Raji (cell line): ENCODE results near the gene ANKRD11.

Source experiments
- POLR2A ChIP-seq: IDR thresholded peaks from 2 replicates; pipeline ENCODE4 v1.6.1; 2011; ENCODE audit warnings: low read depth, low read length, control low read depth; ENCODE audit not compliant: insufficient read depth

The ANKRD11 gene

DNA sequence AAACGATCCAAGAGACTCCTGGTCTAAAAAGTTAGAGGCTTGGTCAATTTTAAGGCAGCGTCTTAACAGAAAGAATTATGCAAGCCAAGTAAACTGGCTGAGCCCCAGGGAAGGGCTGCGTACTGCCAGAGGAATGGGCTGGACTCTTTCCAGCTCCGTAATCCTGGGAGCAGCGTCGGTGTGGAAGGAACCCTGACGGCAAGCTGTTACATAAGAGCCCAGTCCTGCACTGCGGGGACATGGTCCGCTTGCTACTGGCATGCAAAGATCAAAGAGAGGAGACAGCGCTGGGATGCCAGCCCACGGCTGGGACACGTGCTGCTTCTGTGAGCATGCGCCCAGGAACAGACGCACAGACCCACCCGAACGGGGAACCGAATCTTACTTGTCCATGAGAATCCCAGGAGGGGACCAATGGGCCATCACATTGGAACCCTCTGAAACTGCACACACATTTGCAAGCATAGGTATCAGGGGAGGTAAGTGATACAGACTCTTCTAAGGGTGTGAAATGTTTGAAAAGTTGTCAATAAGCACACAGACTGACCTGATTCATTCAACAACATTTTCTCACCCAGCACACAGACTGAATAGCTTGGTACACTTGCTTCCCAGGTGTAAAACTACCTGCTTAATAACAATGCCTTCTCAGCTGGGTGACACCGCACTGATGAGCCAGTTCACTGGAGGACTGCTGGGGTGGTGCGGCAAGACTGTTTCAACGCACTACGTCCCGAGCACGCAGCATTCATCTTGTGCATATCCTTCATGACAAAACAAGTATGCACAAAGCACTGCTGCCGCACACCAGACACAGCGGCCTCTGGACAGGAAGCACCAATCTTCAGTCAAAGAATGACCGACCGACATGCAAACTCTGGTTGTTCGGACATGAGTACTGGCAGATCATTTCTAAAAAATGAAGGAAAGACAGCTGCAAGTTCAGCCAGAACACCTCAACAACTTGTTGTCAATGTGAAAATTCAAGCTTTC is 94.9 kb downstream of the ANKRD11 start:
- TF ChIP-seq POLR2A: no peak

DNA sequence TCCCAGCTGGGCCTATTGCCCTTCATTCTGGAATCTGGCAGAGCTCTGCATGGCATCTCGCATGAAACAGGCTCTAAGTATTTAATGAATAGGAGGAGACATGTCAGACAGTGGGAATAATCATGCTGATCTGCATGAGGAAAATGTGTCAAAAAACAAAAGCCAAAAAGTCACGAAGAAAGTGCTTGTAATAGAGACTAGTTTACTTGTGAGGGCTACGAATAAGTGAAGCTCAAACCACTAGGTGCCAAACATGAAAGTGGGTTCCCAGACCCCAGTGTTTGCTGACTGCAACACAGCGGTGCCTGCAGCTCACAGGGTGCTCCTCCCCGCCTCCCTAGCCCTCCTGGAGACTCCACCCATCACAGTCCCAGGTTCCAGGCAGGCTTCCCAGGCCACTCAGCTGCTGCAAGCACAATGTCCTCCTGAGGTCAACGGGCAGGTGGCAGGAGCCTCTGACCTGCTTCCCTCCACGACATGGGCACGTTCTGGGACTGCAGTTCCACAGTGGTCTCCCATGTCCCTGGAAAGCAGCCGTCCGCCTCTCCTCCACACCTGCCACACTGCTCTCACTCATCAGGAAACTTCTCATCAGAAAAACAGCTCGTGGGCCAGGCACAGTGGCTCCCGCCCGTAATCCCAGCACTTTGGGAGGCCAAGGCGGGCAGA is 96.5 kb downstream of the ANKRD11 start:
- no peak for TF ChIP-seq POLR2A

DNA sequence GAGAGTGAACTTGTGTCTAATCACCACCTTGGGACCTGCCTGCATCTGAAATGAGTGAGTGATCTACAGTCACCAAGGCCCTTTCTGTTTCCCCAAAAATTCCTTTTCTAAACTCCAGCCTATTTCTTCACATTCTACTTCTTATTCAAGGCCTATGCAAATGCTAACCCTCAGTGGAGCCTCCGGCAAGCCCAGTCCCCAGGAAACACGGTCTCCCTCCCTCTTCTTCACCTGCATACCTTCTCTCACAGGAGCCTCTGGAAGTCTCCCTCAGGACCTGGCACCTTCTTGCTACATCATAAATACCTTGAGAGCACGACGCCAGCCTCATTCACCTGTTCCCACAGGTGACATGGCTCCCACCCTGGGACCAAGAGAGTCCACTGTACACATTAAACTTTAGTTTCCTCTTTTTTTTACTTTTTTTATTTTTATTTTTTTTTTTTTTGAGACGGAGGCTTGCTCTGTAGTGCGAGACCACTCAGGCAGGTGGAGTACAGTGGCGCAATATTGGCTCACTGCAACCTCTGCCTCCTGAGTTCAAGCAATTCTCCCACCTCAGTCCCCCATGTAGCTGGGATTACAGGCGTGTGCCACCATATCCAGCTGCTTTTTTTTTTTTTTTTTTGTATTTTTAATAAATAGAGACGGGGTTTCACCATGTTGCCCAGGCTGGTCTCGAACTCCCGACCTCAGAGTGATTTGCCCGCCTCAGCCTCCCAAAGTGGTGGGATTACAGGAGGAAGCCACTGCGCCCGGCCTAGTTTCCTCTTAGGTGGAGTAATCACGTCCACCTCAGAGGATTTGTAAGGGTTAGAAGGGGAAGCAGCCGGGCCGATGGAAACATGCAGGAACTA is 97.3 kb downstream of the ANKRD11 start:
- no peak for TF ChIP-seq POLR2A

DNA sequence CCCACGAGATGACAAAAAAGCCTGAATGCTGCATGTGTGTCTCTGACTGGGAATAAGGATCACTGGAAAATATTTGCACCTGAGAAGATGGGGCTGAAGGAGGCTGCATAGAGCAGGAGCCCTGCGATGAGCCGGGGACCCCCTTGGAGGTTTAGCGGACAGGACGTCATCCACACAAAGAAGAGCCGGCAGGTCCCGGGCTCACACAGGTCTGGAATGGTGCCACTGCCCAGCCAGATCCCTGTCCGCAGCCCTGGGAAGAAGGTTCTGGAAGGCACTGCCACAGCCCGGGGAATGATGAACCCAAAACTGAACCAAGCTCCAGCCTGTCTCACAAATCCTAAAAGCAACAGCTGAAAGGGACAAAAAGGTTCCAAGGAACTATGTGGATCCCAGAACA is 101.8 kb downstream of the ANKRD11 start:
- TF ChIP-seq POLR2A: no peak

DNA sequence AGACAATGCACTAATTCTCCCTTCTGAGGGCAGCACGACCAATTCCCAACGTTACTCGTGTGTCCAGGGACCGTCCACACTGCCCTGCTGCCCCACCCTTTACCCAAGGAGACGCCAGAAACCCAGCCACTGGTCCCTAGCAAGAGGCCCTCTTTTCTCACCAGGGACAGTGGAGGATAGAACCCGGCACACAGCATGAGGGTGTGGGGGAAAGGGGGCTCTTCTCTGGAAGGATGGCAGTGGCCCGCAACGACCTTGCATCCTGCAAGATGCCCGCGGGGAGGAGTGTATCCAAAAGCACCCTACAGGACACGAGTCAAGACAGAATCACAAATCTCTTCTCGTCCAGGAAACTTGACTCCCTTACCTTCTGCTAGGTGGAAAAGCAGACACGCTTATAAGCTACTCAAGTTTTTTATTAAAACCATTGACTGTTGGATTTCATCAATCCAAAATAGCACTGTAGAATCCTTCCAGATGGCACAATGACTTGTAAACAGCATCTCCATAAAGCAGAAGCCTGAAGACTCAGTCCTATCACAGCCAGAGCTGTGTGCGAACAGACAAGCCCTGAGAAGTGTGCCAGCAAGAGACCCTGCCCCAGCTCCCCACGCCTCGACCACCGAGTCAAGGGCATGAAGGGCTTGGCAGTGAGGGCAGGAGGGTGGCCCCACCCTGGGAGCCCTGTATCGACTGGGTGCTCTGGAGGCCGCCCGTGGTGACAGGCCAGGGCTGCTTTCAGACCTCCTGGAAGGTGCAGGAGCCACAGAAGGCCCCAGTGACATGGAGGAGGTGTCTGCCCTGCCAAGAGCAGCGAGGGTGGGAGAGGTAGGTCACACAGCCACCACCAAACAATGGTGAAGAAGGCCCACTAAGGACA is 103.8 kb downstream of the ANKRD11 start:
- no peak for TF ChIP-seq POLR2A

DNA sequence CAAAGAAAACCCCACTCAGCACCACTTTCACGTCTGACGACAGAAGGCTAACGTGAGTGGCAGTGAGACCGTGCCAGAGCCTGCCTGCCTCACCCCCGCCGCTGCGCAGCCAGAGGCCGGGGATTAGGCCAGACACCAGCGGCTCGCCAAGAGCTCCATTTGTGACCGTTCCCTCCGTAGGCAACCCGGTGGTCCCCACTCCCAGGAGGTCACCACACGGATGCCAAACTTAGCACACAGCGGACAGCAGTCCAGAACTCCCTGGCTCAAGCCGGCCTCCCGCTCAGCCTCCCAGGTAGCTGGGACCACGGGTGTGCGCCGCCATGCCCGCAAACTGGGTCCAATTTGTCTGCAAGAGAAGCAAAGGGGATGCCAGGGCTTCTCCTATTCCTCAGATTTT is 104.6 kb downstream of the ANKRD11 start:
- TF ChIP-seq POLR2A: no peak

DNA sequence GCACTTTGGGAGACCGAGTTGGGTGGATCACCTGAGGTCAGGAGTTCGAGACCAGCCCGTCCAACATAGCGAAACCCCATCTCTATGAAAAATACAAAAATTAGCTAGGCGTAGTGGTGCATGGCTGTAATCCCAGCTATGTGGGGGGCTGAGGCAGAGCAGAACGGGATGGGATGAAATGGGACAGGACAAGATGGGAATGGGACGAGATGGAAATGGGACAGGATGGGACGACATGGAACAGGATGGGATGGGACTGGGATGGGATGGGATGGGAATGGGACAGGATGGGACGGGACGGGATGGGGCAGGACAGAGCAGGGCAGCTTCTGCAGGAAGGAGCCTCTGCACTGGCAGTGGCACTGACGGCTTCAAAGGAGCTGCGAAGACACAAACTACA is 106.1 kb downstream of the ANKRD11 start:
- no peak for TF ChIP-seq POLR2A

DNA sequence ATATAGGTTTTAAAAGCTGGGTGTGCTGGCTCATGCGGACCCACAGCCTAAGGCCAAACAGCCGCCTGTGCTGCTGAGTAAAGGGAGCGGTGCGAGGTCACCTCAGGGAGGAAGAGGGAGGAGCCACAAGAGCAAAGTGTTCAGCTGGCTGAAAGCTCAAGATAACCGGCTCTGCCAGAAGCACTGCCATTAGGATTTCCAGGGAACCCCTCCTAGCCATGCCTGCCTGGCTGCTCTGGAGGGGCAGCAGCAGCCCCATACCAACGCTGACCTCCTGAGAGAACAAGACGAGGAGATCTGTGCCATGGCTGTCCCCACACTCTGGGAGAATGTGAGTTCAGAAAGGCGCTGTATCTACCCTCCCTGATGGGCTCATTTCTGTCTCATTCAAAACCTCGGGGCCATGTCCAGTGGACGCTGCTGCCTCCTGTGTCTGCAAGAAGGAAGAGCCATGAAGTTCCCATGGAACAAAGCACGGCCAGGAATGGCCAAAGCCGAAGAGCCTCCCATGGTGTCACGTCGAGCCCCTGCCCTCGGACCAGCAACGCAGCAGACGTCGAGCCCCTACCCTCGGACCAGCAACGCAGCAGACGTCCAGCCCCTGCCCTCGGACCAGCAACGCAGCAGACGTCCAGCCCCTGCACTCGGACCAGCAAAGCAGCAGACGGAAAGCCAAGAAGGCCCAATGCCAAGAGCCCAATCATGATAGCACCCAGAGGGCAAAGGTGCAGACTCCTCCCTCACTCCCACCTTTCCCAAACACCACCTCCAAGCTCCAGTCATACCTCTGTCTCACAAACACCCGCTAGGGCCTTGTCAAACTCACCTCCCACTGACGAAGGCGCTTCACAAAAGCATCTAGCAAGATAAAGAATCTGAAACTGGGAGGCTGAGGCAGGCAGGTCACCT is 107.0 kb downstream of the ANKRD11 start:
- no peak for TF ChIP-seq POLR2A

DNA sequence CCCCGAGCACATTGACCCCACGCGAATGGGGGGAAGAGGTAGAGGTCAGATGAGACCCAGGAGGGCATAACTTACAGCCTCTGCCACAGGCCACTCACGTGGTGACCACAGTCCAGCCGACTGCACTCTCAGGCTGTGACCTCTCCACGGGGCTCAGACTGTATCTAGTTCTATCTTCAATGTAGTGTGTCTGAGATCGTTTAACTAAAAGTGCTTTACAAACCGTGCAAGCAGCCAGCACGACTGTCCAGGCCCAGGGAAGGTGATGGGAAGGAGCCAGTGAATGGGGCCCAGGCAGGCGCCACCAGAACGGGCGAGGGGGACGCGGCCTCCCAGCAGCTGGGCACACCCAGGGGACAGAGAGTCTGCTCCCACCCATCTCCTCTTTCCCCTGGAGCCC is 108.6 kb downstream of the ANKRD11 start:
- TF ChIP-seq POLR2A: no peak

DNA sequence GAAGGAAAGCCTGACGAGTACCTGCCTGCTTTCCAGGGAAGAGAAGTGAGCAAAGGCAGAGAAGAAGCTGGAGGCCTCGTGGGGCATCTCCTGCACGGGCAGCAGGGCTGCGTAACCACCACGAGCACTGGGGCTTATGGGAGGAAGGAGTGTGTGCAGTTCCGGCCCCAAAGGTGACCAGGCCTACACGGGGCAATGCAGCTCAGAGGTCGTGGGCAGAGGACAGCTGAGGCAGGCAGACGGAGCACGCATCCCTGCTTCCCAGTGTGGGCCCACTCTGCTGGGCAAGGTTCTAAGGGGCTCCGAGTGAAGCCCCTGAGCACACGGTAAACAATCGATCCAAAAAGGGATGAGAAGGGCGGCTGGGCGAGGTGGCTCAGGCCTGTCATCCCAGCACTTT is 109.7 kb downstream of the ANKRD11 start:
- no peak for TF ChIP-seq POLR2A

DNA sequence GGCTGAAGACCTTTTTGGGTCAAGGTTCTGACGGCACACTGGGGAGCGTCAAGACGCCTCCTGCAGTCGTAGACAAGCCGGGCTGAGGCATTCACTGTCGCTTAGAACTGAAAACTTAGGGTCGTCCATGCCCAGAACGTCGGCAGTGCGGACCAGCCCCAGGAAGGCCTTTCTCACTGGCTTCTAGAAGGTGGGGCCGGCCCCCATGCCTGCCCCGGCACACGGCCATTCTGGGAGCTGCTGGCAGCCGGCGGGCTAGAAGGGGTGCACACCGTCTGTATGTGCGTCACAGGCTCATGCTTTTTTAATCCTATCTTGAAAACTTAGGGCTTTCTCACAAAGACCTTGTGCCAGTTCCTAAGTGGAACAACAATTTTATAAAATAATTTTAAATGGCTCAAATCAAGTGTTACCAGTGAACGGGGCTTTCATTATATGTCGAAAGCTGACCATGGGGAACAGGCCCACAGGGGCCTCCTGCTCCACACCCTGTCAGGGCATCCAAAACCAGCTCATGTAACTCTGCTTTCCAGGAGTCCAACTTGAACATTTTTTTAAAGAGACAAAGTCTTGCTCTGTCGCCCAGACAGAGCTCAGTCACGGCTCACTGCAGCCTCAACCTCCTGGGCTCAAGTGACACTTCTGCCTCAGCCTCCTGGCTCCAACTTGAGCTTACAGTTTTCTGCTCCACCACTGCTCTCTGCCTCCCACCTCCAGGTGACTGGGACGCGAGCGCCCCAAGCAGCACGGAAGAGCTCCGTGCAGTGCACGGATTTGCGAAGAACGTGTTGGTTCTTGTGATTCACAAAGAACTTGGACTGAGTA is 111.2 kb downstream of the ANKRD11 start:
- no peak for TF ChIP-seq POLR2A

DNA sequence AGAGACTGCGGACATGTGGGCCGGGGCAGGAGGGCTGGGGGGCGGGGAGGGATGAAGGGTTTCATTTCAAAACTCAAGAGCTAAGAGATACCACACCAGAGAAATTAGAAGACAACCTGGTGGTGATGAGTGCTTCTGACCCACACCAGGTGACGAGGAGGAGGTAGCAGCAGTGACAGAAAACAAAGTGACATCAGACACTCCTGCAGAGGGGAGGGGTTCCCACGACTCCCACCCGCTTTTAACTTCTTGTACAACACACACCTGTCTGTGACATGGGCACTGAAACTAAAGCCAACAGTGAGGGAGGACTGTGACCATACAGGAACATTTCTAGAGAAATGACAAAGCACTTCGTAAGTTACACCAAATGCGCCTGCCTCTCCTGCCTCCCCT is 112.9 kb downstream of the ANKRD11 start:
- no peak for TF ChIP-seq POLR2A
